Smooth muscle cell of the brain vasculature (primary cell): ENCODE data around the gene HELB.
"Not testable (repeated sequence)": the region's sequence is repeated elsewhere in the genome, so short reads cannot be mapped to it uniquely, and the experiment has no call there.

Experiments
- DNase-seq: peaks from one replicate; pipeline ENCODE4 v3.0.0-alpha.2; 2012; ENCODE audit warnings: low read depth, low spot score

The HELB gene

DNA sequence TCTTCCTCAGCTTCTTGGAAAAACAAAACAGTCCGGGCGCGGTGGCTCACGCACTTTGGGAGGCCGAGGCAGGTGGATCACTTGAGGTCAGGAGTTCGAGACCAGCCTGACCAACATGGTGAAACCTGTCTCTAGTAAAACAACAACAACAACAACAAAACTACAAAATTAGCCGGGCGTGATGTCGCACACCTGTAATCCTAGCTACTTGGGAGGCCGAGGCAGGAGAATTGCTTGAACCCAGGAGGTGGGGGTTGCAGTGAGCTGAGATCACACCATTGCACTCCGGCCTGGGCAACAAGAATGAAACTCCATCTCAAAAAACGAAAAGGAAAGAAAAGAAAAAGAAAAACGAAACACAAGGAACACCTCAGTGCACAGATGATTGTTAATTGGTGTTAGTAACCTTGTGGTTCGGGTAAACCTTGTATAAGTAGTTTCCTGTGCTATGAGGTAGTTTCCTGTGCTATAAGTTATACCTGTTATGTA, 1.1 kb downstream of the HELB start:
- not testable (repeated sequence) for DNase-seq

DNA sequence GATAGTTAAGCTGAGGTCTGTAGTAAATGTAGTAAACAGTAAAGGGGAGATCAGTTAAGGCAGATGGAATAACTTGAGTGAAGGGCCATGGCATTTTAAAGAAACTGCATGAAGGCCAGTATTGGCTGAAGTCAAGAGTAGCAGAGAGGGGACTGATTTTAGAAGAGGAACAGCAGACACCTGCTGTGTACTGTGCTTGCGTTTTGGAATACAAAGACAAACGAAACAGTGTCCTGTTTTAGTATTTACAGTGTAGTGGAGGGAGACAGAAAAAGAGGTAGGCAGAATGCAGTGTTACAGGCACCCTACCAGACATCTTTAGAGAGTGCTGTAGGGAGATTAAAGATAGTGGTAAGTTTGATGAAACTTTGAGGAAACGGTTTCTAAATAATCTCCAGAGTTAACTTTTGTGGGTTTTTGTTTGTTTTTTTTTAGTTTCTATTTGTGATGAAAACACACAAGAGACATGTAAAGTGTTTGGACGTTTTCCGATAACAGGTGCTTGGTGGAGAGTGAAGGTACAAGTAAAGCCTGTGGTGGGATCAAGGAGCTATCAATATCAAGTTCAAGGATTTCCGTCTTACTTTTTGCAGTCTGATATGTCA, 2.1 kb downstream of the HELB start:
- DNase-seq, result no peak

DNA sequence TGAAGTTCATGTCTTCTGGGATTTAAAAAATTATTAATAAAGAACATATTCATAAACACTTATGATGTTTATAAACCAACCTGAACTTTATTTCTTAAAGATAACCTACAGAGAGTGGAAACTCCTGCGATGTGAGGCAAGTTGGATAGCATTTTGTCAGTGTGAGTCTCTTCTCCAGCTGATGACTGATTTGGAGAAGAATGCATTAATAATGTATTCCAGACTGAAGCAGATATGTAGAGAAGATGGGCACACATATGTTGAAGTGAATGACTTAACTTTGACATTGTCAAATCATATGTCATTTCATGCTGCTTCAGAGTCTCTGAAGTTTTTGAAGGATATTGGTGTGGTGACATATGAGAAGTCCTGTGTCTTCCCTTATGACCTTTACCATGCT, 7.3 kb downstream of the HELB start:
- DNase-seq, result no peak

DNA sequence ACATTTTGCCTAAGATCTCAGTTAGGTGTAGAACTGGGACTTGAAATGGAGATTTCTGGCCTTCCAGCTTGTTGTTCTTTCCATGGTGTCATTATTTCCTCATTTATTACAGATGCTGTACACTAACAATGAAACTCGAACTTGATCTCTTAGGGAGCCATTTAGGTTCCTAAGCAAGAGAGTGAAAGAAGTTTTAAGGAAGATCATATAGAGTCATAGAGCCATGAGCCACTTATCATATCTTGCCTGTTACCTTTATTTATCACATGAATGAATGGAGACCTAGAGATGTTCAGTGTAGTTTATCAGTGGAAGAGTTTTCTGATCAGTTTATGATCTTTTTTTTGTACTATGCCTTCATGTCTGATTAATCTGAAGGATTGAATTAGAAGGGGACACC, 9.9 kb downstream of the HELB start:
- no peak for DNase-seq

DNA sequence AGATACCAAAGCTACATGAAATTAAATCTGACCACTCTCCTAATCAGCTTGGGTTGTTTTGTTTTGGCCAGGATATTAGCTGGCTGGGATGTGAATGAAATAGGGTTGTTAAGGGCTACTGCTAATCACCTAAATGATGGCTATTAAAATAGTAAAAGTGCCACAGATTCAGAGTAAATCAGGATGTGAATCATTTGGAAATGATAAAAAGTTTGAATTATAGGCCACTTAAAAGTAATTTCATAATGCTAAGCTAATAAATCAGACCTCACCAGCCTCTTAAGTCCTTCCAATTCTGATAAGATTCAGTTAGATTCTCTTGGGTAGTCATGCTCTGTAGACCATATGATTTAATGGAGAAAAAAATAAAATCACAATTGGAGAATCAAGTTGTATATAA, 12.0 kb downstream of the HELB start:
- DNase-seq, result no peak

DNA sequence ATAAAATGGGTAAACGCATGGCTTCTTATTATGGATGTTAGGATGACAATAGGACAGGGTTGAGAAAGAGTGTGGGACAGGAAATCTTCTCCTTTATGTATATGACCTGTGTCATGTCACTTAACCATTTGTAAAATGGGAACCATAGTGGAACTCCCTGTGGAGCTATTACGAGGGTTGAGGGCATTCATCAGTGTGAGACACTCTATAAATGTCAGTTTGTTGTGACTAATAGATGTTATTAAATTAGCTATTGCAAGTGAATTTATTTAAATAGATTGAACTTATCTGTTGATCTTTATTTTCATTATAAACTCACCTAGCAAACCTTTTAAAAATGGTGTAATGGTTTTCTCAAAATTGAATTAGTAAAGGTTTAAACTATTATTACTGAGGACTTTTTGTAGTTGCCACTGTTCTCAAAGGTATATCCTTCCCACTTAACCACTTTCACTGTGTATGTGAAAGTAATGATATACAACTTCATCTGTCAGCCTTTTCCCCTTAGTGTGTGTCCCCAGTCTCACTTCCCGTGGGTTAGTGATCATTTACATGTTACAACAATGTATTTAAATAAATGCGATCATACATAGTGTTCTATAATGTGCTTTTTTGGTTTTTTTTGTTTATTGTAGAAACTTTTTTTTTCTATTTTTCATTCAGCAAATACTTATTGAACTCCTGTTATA, 17.1 kb downstream of the HELB start:
- no peak for DNase-seq

DNA sequence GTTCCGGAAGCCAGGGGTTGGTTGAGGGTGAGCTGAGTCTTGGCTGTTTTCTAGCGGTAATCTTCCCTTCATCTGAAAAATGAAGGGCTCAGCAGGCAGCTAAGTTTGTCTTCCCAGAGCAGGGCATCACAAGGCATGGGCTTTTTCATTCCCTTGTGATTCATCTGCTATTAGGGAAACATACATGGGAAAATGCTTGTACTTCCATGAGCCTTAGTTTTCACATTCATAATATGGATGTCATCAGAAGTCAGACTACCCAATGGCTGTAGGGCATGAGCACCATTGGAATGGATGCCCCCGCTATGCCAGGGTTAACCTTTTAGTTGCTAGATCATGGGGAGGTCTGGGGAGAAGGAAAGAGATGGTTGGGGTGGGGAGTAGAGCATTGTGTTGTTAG, 18.7 kb downstream of the HELB start:
- no peak for DNase-seq

DNA sequence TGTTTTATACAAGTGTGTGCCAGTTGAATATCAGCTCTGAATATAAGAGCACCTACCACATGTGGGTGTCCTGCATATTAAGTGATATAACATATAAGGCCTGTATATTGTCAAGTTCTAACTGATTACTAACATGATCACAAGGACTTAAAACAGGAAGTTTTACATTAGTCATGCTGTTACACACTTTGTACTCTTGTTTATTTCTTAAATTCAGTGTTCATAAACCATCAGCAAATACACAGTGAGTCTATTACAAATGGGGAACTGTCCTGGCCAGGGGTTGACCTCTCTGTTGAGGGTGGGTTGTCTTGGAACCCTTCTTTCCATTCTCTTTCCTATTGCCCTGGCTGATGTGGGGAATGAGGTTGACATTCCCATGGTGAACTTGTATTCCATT, 19.1 kb downstream of the HELB start:
- no peak for DNase-seq

DNA sequence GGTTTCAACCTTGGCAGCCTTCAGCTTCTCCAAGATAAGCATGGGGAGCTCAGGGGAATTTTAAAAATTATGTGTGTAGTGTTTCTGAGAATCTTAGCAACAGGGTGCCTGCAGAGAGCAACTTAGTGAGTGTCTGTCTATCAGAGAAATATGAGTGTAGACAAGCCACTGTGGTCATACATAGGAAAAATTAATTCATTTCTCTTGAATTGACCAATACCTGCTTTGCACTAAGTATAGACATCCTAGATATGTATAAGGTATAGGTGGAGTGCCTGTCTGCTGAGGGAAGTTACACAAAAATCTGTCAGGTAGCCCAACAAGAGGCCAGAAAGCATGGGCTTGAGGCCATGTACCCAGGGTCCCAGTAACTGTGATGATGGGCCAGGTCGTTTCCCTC, 20.7 kb downstream of the HELB start:
- DNase-seq, result no peak

DNA sequence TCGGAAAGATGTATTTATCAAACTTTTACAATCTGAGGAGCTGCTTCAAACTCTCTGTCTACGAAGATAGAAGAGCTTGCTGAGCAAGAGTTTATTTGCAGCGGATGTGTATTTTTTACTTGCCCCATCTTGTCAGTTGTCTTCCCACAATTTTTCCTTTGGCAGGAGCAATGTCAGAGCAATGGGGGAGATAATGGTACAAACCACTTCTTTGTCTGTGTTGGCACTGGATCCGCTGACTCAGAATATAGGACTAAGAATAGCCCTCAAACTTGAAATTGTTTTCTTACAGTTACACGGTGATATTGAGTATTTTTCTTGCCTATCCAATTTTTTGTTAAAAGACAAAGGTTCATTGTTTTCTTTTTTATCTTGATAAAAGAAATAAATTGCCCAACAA, 27.6 kb downstream of the HELB start:
- DNase-seq, result no peak

DNA sequence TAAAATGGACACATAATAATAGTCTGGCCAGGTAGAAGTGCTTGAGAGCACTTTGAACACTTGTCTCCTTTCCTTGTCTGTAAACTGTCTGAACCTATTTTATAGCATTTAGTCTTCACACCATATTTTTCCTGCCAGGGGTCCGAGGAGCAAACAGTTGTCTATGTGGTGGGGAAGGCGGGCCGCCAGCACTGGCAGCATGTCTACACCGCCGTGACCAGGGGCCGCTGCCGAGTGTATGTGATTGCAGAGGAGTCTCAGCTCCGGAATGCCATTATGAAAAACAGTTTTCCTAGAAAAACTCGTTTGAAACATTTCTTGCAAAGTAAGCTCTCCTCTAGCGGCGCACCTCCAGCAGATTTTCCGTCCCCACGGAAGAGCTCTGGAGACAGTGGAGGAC, 28.7 kb downstream of the HELB start:
- no peak for DNase-seq

DNA sequence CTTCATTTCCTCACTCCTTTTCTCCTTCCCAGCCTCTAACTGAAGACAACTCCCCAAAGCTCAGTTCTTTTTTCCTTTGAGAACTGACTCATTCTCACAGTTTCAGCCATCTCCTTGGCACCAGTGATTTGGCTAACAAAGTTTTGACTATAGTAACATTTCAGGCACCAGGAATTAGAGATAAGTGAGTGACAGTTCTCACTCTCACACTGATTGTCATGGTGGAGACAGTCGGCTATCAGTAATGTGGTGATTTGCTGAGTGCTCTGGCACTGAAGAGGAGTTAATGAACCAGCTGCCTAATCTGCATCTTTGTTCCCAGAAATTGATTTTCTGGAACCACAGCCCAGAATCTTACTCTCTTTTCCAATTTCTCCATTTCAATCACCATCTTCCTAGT, 29.5 kb downstream of the HELB start:
- DNase-seq, result no peak

DNA sequence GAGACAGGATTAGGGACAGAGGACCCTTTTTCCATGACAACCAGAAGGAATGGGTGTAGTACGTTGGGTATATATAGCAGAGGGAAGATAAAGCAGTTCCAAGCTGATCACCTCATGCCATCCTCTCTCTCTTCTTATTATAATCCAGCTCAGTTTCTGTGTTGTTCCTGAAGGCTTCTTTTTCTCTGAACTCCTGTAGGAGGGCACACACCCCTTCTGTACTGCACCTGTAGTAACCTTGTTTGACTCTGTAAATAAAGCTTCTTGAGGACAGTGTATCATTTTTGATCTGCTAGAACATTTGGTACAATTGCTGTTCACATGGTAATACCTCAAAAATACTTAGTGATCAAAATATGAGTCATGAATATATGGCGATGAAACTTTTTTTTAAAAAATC, 33.5 kb downstream of the HELB start:
- DNase-seq, result no peak

DNA sequence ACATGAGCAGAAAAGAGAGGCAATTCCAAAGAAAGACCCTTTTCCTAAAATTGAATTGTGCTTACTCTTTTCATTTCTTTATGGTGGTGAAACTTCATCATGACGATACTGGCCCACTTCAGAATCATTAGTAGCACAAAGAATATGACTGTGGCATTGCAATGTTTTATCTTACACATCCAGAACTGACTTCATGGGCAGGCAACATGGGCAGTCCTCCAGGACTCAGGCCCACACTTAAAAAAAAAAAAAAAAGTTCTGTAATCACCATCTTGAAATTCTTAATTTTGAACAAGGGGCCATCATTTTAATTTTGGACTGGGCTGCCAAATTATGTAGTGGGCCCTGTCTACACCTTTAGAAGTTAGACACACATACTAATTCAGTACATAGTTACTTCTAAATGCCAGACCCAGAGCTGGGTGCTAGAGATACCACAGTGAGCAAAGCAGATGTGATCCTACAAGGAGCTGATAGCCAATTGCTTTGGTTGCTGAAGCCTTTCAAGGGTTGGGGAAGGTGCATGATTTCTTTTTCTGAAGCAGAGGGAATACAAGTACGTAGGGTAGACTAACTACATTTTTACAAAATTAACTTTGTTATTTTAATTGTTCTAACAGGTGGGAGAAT, 35.2 kb downstream of the HELB start:
- DNase-seq, result no peak

DNA sequence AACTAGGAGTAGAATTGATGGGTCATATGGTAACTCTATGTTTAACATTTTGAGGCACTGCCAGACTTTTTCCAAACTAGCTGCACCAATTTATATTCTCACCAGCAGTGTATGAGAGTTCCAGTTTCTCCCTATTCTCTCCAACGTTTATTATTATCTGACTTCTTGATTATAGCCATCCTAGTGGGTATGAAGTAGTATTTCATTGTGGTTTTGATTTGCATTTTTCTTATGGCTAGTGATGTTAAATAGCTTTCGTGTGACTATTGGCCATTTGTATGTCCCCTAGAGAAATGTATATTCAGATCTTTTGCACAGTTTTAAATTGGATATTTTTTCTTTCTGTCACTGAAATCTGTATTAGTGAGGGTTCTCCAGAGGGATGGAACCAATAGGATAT, 37.8 kb downstream of the HELB start:
- no peak for DNase-seq

DNA sequence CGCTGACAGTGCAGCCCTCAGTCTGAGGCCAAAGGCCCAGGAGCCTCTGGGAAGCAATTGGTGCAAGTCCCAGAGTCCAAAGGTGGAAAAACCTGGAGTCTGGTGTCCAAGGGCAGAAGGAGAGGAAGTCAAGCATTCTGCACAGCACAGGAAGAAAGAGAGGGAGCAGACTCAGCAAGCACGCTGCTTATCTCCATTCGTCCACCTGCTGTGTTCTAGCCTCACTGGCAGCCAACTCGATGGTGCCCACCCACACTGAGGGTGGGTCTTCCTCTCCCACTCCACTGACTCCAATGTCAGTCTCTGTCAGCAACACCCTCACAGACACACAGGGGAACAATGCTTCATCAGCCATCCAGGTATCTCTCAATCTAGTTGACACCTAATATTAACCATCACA, 38.8 kb downstream of the HELB start:
- DNase-seq, result no peak

DNA sequence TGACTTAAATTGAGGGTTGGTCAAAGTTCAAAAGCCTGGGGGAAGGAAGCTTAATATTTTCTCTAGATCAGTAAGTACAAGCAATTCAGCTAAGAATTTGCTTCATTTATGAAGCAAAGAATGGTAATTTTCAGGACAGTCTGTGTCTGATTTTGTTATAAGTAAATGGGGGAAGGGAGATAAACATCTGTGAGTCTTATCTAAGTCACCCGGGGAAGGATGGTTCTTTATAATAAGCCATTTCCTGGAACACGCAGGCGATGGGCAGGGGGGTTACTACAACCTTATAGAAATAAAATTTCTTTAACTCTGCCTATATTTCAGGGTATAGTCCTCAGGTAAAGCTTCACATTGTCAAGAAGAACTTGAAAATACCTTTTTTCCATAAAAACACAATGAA, 42.9 kb downstream of the HELB start:
- no peak for DNase-seq

DNA sequence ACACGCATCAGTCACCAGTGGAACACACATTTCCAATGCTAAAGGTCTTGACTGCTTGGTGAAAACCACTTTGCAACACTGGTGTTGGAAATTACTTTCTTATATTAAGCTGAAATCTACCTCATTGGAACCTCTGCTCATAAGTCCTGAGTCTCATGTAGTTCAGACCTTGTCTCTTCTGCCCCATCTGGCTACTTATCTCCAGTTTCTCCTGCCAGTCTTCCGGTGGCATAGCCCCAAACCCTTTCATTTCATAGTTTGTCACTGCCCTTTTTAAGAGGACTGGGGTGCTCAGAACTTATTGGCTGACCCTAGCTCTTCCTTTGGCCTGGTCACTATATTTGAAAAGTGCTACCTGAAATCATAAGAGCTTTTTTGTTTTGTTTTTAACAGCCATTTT, 43.7 kb downstream of the HELB start:
- DNase-seq, result no peak

DNA sequence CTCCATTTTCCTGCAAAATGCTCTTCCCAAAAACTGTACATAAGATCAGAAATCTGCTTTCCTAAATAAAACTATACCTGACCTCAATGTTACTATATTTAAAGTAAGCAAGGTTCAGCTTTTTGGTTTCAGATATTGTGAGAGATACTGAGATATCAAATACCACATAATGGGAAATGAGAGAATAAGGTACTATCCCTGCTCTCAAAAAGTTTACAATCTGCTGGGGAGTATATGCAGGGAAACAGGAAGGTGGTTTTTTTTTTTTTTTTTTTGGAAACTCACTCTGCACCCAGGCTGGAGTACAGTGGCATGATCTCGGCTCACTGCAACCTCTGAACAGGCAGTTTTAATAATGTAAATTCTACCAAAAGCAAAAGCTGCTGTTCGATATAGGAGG, 49.0 kb downstream of the HELB start:
- DNase-seq, result no peak

DNA sequence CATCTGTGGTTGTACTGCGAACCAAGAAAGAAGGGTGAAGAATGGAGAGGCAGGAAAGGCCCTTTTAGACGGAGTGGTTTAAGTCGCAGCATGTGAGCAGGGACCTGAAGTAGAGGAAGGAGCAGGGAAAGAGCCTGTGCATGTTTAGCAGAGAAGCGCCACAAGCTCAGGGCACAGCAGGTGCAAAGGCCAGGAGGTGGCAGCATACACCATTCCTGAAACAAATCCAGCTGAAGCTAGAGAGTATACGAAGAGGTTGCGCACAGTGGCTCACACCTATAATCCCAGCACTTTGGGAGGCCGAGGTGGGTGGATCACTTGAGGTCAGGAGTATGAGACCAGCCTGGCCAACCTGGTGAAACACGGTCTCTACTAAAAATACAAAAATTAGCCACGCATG, 49.9 kb downstream of the HELB start:
- DNase-seq, result no peak

DNA sequence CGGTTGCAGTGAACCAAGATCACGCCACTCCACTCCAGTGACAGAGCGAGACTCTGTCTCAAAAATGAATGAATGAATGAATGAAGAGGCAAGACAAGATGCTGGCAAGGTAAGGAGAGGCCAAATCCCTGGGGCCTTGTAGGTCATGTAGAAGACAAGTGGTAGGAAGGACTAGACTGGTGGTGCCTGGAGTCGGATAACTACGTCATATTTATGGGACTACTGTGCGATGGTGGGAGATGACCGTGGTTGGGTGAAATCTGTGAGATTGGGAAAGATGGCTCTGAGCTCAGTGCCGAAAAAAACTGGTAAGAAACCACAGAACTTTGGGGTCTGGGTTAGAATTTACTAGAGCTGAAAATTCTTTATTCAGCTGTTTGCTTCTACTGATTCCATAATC, 50.6 kb downstream of the HELB start:
- DNase-seq, result no peak

DNA sequence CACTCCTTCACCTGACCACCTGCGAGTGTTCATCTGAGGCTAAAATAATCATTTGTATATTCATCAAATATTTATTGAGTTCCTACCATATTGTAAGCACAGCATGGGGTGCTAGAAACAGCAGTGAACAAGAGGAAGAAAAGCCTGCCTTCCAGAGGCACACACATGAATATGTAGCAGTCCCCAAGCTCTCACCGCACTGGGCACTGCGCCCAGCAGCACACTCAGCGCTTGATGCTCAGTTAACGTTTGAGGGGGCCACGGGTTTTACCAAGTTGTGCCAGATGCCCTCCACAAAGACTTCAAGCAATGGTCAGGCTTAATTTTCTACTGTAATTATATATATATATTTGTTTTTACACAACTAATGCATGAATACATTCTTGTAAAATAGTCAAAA, 52.0 kb downstream of the HELB start:
- DNase-seq, result no peak

DNA sequence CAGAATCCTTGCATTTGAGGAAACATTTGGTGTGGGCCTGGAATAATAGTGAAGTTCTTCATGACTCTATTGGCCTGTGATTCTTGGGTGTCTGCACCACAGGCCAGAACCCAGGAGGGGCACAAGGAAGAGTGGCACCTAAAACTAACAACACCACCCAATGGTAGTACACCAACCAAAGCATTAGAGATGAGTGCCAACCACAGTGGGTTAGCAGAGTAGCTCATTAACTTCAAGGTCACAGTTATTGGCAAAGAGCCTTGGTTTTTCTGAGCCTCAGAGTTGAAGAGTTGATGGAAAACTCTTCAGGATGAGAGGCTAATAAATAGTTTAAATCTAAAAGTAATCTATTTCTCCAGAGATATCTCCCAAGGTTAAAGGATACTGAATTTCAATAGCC, 57.0 kb downstream of the HELB start:
- DNase-seq, result no peak
